ENCODE data around the gene RPTOR. TPM values are rescaled to one million over a fixed set of nuclear protein-coding genes. Genes with fewer than 3 reads are reported as not detected.

The RPTOR gene
- total and polyA plus RNA-seq, 2 donors (not counting 1 experiment from before 2014, with no cell fraction given): 6.7 to 22.8 TPM

DNA sequence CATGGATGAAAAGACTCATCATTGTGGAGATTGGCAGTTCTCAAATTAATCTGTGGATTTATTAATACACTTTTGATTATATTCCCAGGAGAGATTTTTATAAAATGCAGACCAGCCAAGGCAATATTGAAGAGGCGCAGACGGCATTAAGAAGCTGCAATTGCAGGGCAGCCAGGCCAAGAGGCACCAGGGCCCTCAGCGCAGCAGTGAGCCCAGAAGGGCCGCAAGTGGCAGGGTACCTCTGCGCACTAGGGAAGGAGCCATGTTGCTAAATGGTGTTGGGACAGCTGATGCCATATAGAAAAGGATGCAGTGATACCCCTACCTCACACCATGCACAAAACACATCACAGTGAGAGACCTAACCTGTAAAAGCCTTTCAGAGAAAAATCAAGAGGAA is 410.4 kb downstream of the RPTOR start:
- no peak for DNase-seq (ENCODE audit: low read depth in 2 of 2)
- Histone ChIP-seq H2AFZ (ENCODE audit: low read length) (no peak overlapping the region), H3K79me2 (ENCODE audit: control insufficient read depth, insufficient read depth, low read length) (no peaks in the 10 kb centered on the region), H3K4me3 (replicated peaks in 1 of 4; ENCODE audit: control extremely low read depth in 1 of 4, insufficient read depth in 1 of 4, low read depth in 3 of 4, low read length in 4 of 4) (no peak overlapping the region), H3K9me3 (ENCODE audit: control insufficient read depth, insufficient read depth, low read depth, low read length) (no peaks in the 10 kb centered on the region), H3K36me3 (ENCODE audit: control insufficient read depth, insufficient read depth, low read length) (peaks cover 3% of the 10 kb centered on the region), H3K4me1 (ENCODE audit: control insufficient read depth, extremely low read depth, insufficient read depth, low read length) (peaks cover 10% of the 10 kb centered on the region), H3K27ac (ENCODE audit: insufficient read depth, low read length) (no peak overlapping the region), H4K20me1 (ENCODE audit: control insufficient read depth, extremely low read depth, insufficient read depth, low read length) (no peaks in the 10 kb centered on the region), H3K4me2 (ENCODE audit: extremely low read depth, insufficient read depth, low read length) (no peak overlapping the region), H3K9ac (ENCODE audit: insufficient read depth, low read length) (no peak overlapping the region), H3K27me3 (ENCODE audit: control insufficient read depth, insufficient read depth, low read length) (no peaks in the 10 kb centered on the region)
- TF ChIP-seq EZH2 (IDR thresholded peaks at IDR 0.05; ENCODE audit: low read length, missing control alignments): no peak
- TF ChIP-seq, protein P1, sequence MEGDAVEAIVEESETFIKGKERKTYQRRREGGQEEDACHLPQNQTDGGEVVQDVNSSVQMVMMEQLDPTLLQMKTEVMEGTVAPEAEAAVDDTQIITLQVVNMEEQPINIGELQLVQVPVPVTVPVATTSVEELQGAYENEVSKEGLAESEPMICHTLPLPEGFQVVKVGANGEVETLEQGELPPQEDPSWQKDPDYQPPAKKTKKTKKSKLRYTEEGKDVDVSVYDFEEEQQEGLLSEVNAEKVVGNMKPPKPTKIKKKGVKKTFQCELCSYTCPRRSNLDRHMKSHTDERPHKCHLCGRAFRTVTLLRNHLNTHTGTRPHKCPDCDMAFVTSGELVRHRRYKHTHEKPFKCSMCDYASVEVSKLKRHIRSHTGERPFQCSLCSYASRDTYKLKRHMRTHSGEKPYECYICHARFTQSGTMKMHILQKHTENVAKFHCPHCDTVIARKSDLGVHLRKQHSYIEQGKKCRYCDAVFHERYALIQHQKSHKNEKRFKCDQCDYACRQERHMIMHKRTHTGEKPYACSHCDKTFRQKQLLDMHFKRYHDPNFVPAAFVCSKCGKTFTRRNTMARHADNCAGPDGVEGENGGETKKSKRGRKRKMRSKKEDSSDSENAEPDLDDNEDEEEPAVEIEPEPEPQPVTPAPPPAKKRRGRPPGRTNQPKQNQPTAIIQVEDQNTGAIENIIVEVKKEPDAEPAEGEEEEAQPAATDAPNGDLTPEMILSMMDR (conservative IDR thresholded peaks at IDR 0.05 in 1 of 2, IDR thresholded peaks at IDR 0.05 in 1 of 2; ENCODE audit: low read depth in 1 of 2, low read length in 2 of 2): no peak

DNA sequence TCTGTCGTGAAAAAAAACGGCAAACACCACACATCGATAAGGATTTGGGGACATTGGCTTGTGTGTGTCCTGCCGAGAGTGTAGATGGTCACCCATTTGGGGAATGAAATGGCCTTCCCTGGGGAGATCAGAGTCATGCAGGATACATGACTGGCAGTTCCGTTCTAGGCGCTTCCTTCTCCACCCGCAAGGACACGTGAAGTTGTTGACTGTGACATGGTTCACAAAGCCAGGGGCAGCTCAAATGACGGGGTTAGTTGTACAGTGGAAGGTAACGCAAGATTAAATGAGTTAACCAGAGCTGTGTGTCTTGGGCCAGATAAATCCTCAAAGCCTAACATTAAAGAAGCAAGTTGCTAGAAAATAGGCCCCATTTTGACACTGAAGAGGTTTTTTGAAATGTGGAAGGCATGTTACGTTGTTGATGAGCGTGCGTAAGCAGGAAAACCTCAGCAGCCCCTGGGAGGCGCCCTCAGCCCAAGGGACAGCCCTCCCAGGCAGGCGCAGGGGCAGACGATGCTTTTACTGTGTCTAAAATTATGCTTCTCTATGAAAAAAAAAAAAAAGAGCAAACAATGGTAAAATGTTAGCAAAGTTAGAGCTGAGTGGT is 411.1 kb downstream of the RPTOR start:
- no peak for DNase-seq (ENCODE audit: low read depth in 2 of 2)
- no peaks in the 10 kb centered on the region for H3K27me3 ChIP-seq (ENCODE audit: control insufficient read depth, insufficient read depth, low read length)
- no peak overlapping the region for H2AFZ ChIP-seq (ENCODE audit: low read length)
- no peak overlapping the region for H3K27ac ChIP-seq (ENCODE audit: insufficient read depth, low read length)
- no peaks in the 10 kb centered on the region for H4K20me1 ChIP-seq (ENCODE audit: control insufficient read depth, extremely low read depth, insufficient read depth, low read length)
- TF ChIP-seq, protein P1 (conservative IDR thresholded peaks at IDR 0.05 in 1 of 2, IDR thresholded peaks at IDR 0.05 in 1 of 2; ENCODE audit: low read depth in 1 of 2, low read length in 2 of 2): no peak
- TF ChIP-seq EZH2 (IDR thresholded peaks at IDR 0.05; ENCODE audit: low read length, missing control alignments): no peak
- H3K4me2 ChIP-seq (ENCODE audit: extremely low read depth, insufficient read depth, low read length): no peak overlapping the region
- no peak overlapping the region for H3K4me3 ChIP-seq (replicated peaks in 1 of 4; ENCODE audit: control extremely low read depth in 1 of 4, insufficient read depth in 1 of 4, low read depth in 3 of 4, low read length in 4 of 4)
- peaks cover 3% of the 10 kb centered on the region for H3K36me3 ChIP-seq (ENCODE audit: control insufficient read depth, insufficient read depth, low read length)
- H3K9ac ChIP-seq (ENCODE audit: insufficient read depth, low read length): no peak overlapping the region
- H3K4me1 ChIP-seq (ENCODE audit: control insufficient read depth, extremely low read depth, insufficient read depth, low read length): peaks cover 10% of the 10 kb centered on the region
- no peaks in the 10 kb centered on the region for H3K79me2 ChIP-seq (ENCODE audit: control insufficient read depth, insufficient read depth, low read length)
- H3K9me3 ChIP-seq (ENCODE audit: control insufficient read depth, insufficient read depth, low read depth, low read length): no peaks in the 10 kb centered on the region

- H3K9ac ChIP-seq (ENCODE audit: insufficient read depth, low read length): no peak overlapping the region
- no peaks in the 10 kb centered on the region for H4K20me1 ChIP-seq (ENCODE audit: control insufficient read depth, extremely low read depth, insufficient read depth, low read length)
- H3K27ac ChIP-seq (ENCODE audit: insufficient read depth, low read length): no peak overlapping the region
- no peak overlapping the region for H2AFZ ChIP-seq (ENCODE audit: low read length)
- no peaks in the 10 kb centered on the region for H3K27me3 ChIP-seq (ENCODE audit: control insufficient read depth, insufficient read depth, low read length)
- TF ChIP-seq, protein P1 (conservative IDR thresholded peaks at IDR 0.05 in 1 of 2, IDR thresholded peaks at IDR 0.05 in 1 of 2; ENCODE audit: low read depth in 1 of 2, low read length in 2 of 2): no peak
- no peak for TF ChIP-seq EZH2 (IDR thresholded peaks at IDR 0.05; ENCODE audit: low read length, missing control alignments)
- H3K9me3 ChIP-seq (ENCODE audit: control insufficient read depth, insufficient read depth, low read depth, low read length): no peaks in the 10 kb centered on the region
- no peak for DNase-seq (ENCODE audit: low read depth in 2 of 2)
- H3K4me3 ChIP-seq (replicated peaks in 1 of 4; ENCODE audit: control extremely low read depth in 1 of 4, insufficient read depth in 1 of 4, low read depth in 3 of 4, low read length in 4 of 4): no peak overlapping the region
- no peaks in the 10 kb centered on the region for H3K79me2 ChIP-seq (ENCODE audit: control insufficient read depth, insufficient read depth, low read length)
- H3K4me1 ChIP-seq (ENCODE audit: control insufficient read depth, extremely low read depth, insufficient read depth, low read length): peaks cover 10% of the 10 kb centered on the region
- H3K36me3 ChIP-seq (ENCODE audit: control insufficient read depth, insufficient read depth, low read length): peaks cover 3% of the 10 kb centered on the region
- H3K4me2 ChIP-seq (ENCODE audit: extremely low read depth, insufficient read depth, low read length): no peak overlapping the region
Observed at GRCh38 chr17:80956321-80957190, 411.9 kb downstream of the RPTOR start.
